ENCODE measurements around the gene MYEF2. TPM values are rescaled to one million over a fixed set of nuclear protein-coding genes. Genes with fewer than 3 reads are reported as not detected.

Gene MYEF2
- 10 to 100 TPM; 23.8 to 27.7 TPM for total RNA-seq

GRCh38 chr15:48177766-48178647, at the start of gene MYEF2:
MYEF2 (minus strand) TSS chr15:48178295; CDS start chr15:48178237, 58 bp downstream.
- H3K27ac Mint-ChIP-seq, result peak within 1 kb of the TSS; percentile 86
- peaks cover 21% of the 10 kb centered on the region for H3K4me1 Mint-ChIP-seq
- peak; percentile 91 for ATAC-seq
- ChIA-PET CTCF (interaction anchor here (0.5 to 1.2 kb wide), 4 partner anchors 11 to 592 kb away, joined by 3 to 4 read pairs (median 3); no protein-coding TSS in a partner anchor), POLR2A (interaction anchor here (0.6 kb wide), 1 partner anchor 164 kb away, joined by 4 read pairs; no protein-coding TSS in a partner anchor)
- peaks cover 8% of the 10 kb centered on the region for H3K36me3 Mint-ChIP-seq (ENCODE audit: low read depth)
- intact Hi-C loops (cut with DNase I, micrococcal nuclease), result loop anchor here in 1 of 2 experiments (1.0 to 2.0 kb wide), 2 partner anchors 153 to 633 kb away; partner anchors contain the start of genes CEP152 and DUT
- H3K9me3 Mint-ChIP-seq (ENCODE audit: low read depth), result peaks cover 3% of the 10 kb centered on the region
- peak within 1 kb of the TSS; percentile 70 for H3K4me3 Mint-ChIP-seq
- peak; percentile 89 for DNase-seq
- peaks cover 8% of the 10 kb centered on the region for H3K27me3 Mint-ChIP-seq

GRCh38 chr15:48225771-48226170, 47.7 kb upstream of the MYEF2 start:
- no peak for ATAC-seq

GRCh38 chr15:48222627-48223026, 44.5 kb upstream of the MYEF2 start:
- ChIA-PET POLR2A (no interaction called here), CTCF (interaction anchor here (0.6 kb wide), 1 partner anchor 156 kb away, joined by 3 read pairs; no protein-coding TSS in a partner anchor)
- no peak for DNase-seq
- intact Hi-C loops (cut with DNase I, micrococcal nuclease), result no loop called here
- Mint-ChIP-seq H3K4me1 (no peaks in the 10 kb centered on the region), H3K4me3 (no peak overlapping the region), H3K27ac (no peak overlapping the region), H3K27me3 (peaks cover 3% of the 10 kb centered on the region), H3K9me3 (ENCODE audit: low read depth) (no peaks in the 10 kb centered on the region), H3K36me3 (ENCODE audit: low read depth) (no peaks in the 10 kb centered on the region)
- ATAC-seq, result no peak

More at GRCh38 chr15:48225771-48226170, 47.7 kb upstream of the MYEF2 start:
- POLR2A ChIA-PET, result no interaction called here
- Mint-ChIP-seq H3K36me3 (ENCODE audit: low read depth) (no peaks in the 10 kb centered on the region), H3K4me3 (no peak overlapping the region), H3K27me3 (peaks cover 3% of the 10 kb centered on the region), H3K27ac (no peak overlapping the region), H3K4me1 (no peaks in the 10 kb centered on the region), H3K9me3 (ENCODE audit: low read depth) (no peaks in the 10 kb centered on the region)
- no peak for DNase-seq
- intact Hi-C loops (cut with DNase I, micrococcal nuclease), result no loop called here
- CTCF ChIA-PET, result no interaction called here

GRCh38 chr15:48221885-48222284, 43.8 kb upstream of the MYEF2 start:
- ATAC-seq, result no peak
- POLR2A ChIA-PET, result no interaction called here
- Mint-ChIP-seq H3K27ac (no peak overlapping the region), H3K4me1 (no peaks in the 10 kb centered on the region), H3K36me3 (ENCODE audit: low read depth) (no peaks in the 10 kb centered on the region), H3K27me3 (peaks cover under 1% of the 10 kb centered on the region), H3K9me3 (ENCODE audit: low read depth) (no peaks in the 10 kb centered on the region), H3K4me3 (no peak overlapping the region)
- CTCF ChIA-PET, result no interaction called here
- intact Hi-C loops (cut with DNase I, micrococcal nuclease), result no loop called here
- no peak for DNase-seq

- intact Hi-C loops (cut with DNase I, micrococcal nuclease), result no loop called here
- H3K4me3 Mint-ChIP-seq, result no peak overlapping the region
- no peaks in the 10 kb centered on the region for H3K9me3 Mint-ChIP-seq (ENCODE audit: low read depth)
- no peaks in the 10 kb centered on the region for H3K4me1 Mint-ChIP-seq
- H3K27me3 Mint-ChIP-seq, result no peaks in the 10 kb centered on the region
- DNase-seq, result no peak
- POLR2A ChIA-PET, result no interaction called here
- ATAC-seq, result no peak
- no peaks in the 10 kb centered on the region for H3K36me3 Mint-ChIP-seq (ENCODE audit: low read depth)
- CTCF ChIA-PET, result no interaction called here
- H3K27ac Mint-ChIP-seq, result no peak overlapping the region
Measured at GRCh38 chr15:48221261-48221660, 43.2 kb upstream of the MYEF2 start.

- Mint-ChIP-seq H3K36me3 (ENCODE audit: low read depth) (no peaks in the 10 kb centered on the region), H3K9me3 (ENCODE audit: low read depth) (no peaks in the 10 kb centered on the region), H3K4me1 (no peaks in the 10 kb centered on the region), H3K27ac (no peak within 1 kb of the TSS), H3K27me3 (peaks cover 12% of the 10 kb centered on the region), H3K4me3 (no peak within 1 kb of the TSS)
- DNase-seq (no peak), ATAC-seq (no peak)
- intact Hi-C loops (cut with DNase I, micrococcal nuclease), result no loop called here
- CTCF ChIA-PET, result no interaction called here
- POLR2A ChIA-PET, result no interaction called here
Measured at GRCh38 chr15:48205981-48206380, 27.9 kb upstream of the MYEF2 start, which contains the start of gene SLC12A1. SLC12A1 (plus strand) TSS chr15:48206302; CDS start chr15:48207720, 1,418 bp downstream.

- ATAC-seq (no peak), DNase-seq (no peak)
- intact Hi-C loops (cut with DNase I, micrococcal nuclease), result no loop called here
- H3K27ac Mint-ChIP-seq, result no peak overlapping the region
- ChIA-PET CTCF (interaction anchor here (2.3 kb wide), 1 partner anchor 10 kb away, joined by 6 read pairs; no protein-coding TSS in a partner anchor), POLR2A (no interaction called here)
- H3K9me3 Mint-ChIP-seq (ENCODE audit: low read depth), result no peaks in the 10 kb centered on the region
- peaks cover 19% of the 10 kb centered on the region for H3K27me3 Mint-ChIP-seq
- H3K4me1 Mint-ChIP-seq, result no peaks in the 10 kb centered on the region
- no peak overlapping the region for H3K4me3 Mint-ChIP-seq
- H3K36me3 Mint-ChIP-seq (ENCODE audit: low read depth), result no peaks in the 10 kb centered on the region
Measured at GRCh38 chr15:48202068-48202467, 24.0 kb upstream of the MYEF2 start.

GRCh38 chr15:48191574-48192225, 13.6 kb upstream of the MYEF2 start, which contains the start of gene CTXN2:
CTXN2 (plus strand) TSS chr15:48191665; CDS start chr15:48201301, 9,636 bp downstream.
- Mint-ChIP-seq H3K36me3 (ENCODE audit: low read depth) (no peaks in the 10 kb centered on the region), H3K4me3 (peak within 1 kb of the TSS; percentile 4), H3K4me1 (peaks cover 6% of the 10 kb centered on the region), H3K9me3 (ENCODE audit: low read depth) (no peaks in the 10 kb centered on the region), H3K27me3 (peaks cover 41% of the 10 kb centered on the region), H3K27ac (no peak within 1 kb of the TSS)
- CTCF ChIA-PET, result no interaction called here
- ATAC-seq (no peak), DNase-seq (no peak)
- POLR2A ChIA-PET, result no interaction called here
- intact Hi-C loops (cut with DNase I, micrococcal nuclease), result no loop called here

GRCh38 chr15:48190932-48191573, 13.0 kb upstream of the MYEF2 start:
- peak; percentile 71 for DNase-seq
- no peak for ATAC-seq
- ChIA-PET CTCF (no interaction called here), POLR2A (no interaction called here)
- H3K4me3 Mint-ChIP-seq, result peak overlapping the region; percentile 4
- peaks cover 40% of the 10 kb centered on the region for H3K27me3 Mint-ChIP-seq
- H3K27ac Mint-ChIP-seq, result no peak overlapping the region
- H3K4me1 Mint-ChIP-seq, result peaks cover 6% of the 10 kb centered on the region
- intact Hi-C loops (cut with DNase I, micrococcal nuclease), result no loop called here
- no peaks in the 10 kb centered on the region for H3K36me3 Mint-ChIP-seq (ENCODE audit: low read depth)
- H3K9me3 Mint-ChIP-seq (ENCODE audit: low read depth), result no peaks in the 10 kb centered on the region

GRCh38 chr15:48186271-48186670, 8.2 kb upstream of the MYEF2 start:
- Mint-ChIP-seq H3K4me1 (peaks cover under 1% of the 10 kb centered on the region), H3K4me3 (no peak overlapping the region), H3K27me3 (peaks cover 25% of the 10 kb centered on the region), H3K36me3 (ENCODE audit: low read depth) (no peaks in the 10 kb centered on the region), H3K27ac (no peak overlapping the region), H3K9me3 (ENCODE audit: low read depth) (no peaks in the 10 kb centered on the region)
- CTCF ChIA-PET, result no interaction called here
- DNase-seq, result no peak
- intact Hi-C loops (cut with DNase I, micrococcal nuclease), result no loop called here
- no peak for ATAC-seq
- POLR2A ChIA-PET, result no interaction called here

- Mint-ChIP-seq H3K27ac (no peak overlapping the region), H3K4me3 (no peak overlapping the region), H3K27me3 (peaks cover 20% of the 10 kb centered on the region), H3K9me3 (ENCODE audit: low read depth) (no peaks in the 10 kb centered on the region), H3K4me1 (no peaks in the 10 kb centered on the region), H3K36me3 (ENCODE audit: low read depth) (no peaks in the 10 kb centered on the region)
- intact Hi-C loops (cut with DNase I, micrococcal nuclease), result no loop called here
- POLR2A ChIA-PET, result no interaction called here
- no peak for DNase-seq
- CTCF ChIA-PET, result no interaction called here
- no peak for ATAC-seq
Measured at GRCh38 chr15:48185529-48185928, 7.4 kb upstream of the MYEF2 start.
